ENCODE data around the gene ATAD5. TPM values are rescaled to one million over a fixed set of nuclear protein-coding genes. Genes with fewer than 3 reads are reported as not detected.

Gene ATAD5
- total RNA-seq, 1 experiment from 2014 or later: 26.0 TPM

DNA sequence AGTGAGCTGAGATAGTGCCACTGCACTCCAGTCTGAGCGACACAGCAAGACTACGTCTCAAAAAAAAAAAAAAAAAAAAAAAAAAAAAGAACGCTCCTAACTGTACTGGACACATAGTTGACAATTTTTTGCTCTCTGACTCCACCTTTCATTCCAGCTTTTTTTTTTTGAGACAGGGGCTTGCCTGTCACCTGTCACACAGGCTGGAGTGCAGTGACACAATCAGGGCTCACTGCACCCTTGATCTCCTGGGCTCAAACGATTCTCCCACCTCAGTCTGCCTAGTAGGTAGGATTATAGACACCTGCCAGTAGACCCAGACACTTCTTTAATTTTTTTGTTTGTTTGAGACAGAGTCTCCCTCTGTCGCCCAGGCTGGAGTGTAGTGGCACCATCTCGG lies 4.7 kb upstream of the ATAD5 start (continued):
- TF ChIP-seq, protein P1, sequence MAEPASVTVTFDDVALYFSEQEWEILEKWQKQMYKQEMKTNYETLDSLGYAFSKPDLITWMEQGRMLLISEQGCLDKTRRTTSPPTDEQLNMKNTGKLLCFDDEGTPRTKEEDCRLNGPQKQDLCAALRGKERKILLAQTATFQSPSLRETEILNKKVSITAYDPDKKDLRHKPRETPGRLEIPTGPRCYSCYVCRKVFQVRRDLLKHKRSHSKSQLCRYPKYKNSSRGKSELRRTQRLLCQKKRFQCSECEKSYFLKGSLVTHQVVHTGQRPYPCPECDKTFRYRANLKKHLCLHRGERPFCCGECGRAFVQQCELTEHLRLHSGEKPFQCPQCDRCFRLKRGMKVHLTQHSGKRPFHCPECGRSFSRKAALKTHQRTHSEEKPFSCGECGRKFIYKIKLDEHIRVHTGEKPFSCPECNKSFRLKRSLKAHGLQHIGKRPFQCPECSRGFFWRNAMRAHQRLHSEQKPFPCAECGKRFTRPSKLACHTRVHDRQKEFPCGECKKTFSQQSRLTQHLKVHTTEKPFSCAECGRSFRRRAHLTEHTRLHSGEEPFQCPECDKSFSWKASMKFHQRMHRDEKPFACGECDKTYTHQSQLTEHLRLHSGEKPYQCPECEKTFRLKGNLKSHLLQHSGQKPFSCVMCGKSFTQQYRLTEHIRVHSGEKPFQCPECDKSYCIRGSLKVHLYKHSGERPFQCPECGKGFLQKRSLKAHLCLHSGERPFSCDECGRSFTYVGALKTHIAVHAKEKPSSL (CRISPR knock-in tag; conservative IDR thresholded peaks at IDR 0.05): no peak
- TF ChIP-seq, protein P2, sequence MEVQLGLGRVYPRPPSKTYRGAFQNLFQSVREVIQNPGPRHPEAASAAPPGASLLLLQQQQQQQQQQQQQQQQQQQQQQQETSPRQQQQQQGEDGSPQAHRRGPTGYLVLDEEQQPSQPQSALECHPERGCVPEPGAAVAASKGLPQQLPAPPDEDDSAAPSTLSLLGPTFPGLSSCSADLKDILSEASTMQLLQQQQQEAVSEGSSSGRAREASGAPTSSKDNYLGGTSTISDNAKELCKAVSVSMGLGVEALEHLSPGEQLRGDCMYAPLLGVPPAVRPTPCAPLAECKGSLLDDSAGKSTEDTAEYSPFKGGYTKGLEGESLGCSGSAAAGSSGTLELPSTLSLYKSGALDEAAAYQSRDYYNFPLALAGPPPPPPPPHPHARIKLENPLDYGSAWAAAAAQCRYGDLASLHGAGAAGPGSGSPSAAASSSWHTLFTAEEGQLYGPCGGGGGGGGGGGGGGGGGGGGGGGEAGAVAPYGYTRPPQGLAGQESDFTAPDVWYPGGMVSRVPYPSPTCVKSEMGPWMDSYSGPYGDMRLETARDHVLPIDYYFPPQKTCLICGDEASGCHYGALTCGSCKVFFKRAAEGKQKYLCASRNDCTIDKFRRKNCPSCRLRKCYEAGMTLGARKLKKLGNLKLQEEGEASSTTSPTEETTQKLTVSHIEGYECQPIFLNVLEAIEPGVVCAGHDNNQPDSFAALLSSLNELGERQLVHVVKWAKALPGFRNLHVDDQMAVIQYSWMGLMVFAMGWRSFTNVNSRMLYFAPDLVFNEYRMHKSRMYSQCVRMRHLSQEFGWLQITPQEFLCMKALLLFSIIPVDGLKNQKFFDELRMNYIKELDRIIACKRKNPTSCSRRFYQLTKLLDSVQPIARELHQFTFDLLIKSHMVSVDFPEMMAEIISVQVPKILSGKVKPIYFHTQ (CRISPR knock-in tag; IDR thresholded peaks at IDR 0.05): no peak
- TF ChIP-seq, protein P3, sequence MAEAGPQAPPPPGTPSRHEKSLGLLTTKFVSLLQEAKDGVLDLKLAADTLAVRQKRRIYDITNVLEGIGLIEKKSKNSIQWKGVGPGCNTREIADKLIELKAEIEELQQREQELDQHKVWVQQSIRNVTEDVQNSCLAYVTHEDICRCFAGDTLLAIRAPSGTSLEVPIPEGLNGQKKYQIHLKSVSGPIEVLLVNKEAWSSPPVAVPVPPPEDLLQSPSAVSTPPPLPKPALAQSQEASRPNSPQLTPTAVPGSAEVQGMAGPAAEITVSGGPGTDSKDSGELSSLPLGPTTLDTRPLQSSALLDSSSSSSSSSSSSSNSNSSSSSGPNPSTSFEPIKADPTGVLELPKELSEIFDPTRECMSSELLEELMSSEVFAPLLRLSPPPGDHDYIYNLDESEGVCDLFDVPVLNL (CRISPR knock-in tag; IDR thresholded peaks at IDR 0.05; ENCODE audit: borderline replicate concordance, low read depth): no peak
- no peak for TF ChIP-seq JAZF1 (CRISPR knock-in tag; IDR thresholded peaks at IDR 0.05)

DNA sequence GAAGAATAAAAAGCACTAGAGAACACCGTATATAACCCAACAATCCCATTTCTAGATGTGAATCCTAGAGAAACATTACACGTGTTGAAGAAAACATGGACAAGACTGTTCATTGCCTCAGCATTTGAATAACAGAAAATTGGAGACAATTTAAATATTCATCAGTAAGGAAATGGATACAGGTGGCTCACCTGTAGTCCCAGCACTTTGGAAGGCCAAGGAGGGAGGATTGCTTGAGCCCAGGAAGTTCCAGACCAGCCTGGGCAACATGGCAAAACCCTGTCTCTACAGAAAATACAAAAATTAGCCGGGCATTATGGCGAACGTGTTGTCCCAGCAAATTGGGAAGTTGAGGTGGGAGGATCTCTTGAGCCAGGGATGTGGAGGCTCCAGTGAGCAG lies 2.7 kb upstream of the ATAD5 start:
- Mint-ChIP-seq H3K4me3 (no peak overlapping the region), H3K27ac (no peak overlapping the region; the same call in 1 of the 2 replicates), H3K4me1 (peaks cover 20% of the 10 kb centered on the region), H3K9me3 (no peaks in the 10 kb centered on the region), H3K27me3 (ENCODE audit: low read depth) (peaks cover 6% of the 10 kb centered on the region), H3K36me3 (no peaks in the 10 kb centered on the region)
- POLR2A ChIA-PET: no interaction called here
- DNase-seq (ENCODE audit: low spot score): no peak
- CTCF ChIA-PET: no interaction called here
- ATAC-seq: no peak
- TF ChIP-seq IRF2 (CRISPR knock-in tag; IDR thresholded peaks at IDR 0.05; ENCODE audit: borderline replicate concordance, low read depth) (no peak), ZNF138 (CRISPR knock-in tag; conservative IDR thresholded peaks at IDR 0.05) (no peak), FOXP1 (CRISPR knock-in tag; IDR thresholded peaks at IDR 0.05; ENCODE audit: borderline replicate concordance) (no peak), TEAD1 (CRISPR knock-in tag; IDR thresholded peaks at IDR 0.05) (no peak), MXD4 (CRISPR knock-in tag; IDR thresholded peaks at IDR 0.05; ENCODE audit: borderline replicate concordance) (no peak), HMGA2 (CRISPR knock-in tag; IDR thresholded peaks at IDR 0.05) (no peak), NR3C1 (CRISPR knock-in tag; conservative IDR thresholded peaks at IDR 0.05; ENCODE audit: low read depth) (no peak), SP1 (CRISPR knock-in tag; conservative IDR thresholded peaks at IDR 0.05) (no peak), NFYB (CRISPR knock-in tag; conservative IDR thresholded peaks at IDR 0.05; ENCODE audit: low read depth) (no peak)
- TF ChIP-seq, protein P4, sequence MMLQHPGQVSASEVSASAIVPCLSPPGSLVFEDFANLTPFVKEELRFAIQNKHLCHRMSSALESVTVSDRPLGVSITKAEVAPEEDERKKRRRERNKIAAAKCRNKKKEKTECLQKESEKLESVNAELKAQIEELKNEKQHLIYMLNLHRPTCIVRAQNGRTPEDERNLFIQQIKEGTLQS (CRISPR knock-in tag; conservative IDR thresholded peaks at IDR 0.05): no peak
- TF ChIP-seq, protein P5, sequence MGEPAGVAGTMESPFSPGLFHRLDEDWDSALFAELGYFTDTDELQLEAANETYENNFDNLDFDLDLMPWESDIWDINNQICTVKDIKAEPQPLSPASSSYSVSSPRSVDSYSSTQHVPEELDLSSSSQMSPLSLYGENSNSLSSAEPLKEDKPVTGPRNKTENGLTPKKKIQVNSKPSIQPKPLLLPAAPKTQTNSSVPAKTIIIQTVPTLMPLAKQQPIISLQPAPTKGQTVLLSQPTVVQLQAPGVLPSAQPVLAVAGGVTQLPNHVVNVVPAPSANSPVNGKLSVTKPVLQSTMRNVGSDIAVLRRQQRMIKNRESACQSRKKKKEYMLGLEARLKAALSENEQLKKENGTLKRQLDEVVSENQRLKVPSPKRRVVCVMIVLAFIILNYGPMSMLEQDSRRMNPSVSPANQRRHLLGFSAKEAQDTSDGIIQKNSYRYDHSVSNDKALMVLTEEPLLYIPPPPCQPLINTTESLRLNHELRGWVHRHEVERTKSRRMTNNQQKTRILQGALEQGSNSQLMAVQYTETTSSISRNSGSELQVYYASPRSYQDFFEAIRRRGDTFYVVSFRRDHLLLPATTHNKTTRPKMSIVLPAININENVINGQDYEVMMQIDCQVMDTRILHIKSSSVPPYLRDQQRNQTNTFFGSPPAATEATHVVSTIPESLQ (CRISPR knock-in tag; IDR thresholded peaks at IDR 0.05): no peak
- TF ChIP-seq, protein P1 (CRISPR knock-in tag; conservative IDR thresholded peaks at IDR 0.05): no peak
- TF ChIP-seq, protein P6, sequence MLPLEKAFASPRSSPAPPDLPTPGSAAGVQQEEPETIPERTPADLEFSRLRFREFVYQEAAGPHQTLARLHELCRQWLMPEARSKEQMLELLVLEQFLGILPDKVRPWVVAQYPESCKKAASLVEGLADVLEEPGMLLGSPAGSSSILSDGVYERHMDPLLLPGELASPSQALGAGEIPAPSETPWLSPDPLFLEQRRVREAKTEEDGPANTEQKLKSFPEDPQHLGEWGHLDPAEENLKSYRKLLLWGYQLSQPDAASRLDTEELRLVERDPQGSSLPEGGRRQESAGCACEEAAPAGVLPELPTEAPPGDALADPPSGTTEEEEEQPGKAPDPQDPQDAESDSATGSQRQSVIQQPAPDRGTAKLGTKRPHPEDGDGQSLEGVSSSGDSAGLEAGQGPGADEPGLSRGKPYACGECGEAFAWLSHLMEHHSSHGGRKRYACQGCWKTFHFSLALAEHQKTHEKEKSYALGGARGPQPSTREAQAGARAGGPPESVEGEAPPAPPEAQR (CRISPR knock-in tag; IDR thresholded peaks at IDR 0.05): no peak
- TF ChIP-seq, protein P7, sequence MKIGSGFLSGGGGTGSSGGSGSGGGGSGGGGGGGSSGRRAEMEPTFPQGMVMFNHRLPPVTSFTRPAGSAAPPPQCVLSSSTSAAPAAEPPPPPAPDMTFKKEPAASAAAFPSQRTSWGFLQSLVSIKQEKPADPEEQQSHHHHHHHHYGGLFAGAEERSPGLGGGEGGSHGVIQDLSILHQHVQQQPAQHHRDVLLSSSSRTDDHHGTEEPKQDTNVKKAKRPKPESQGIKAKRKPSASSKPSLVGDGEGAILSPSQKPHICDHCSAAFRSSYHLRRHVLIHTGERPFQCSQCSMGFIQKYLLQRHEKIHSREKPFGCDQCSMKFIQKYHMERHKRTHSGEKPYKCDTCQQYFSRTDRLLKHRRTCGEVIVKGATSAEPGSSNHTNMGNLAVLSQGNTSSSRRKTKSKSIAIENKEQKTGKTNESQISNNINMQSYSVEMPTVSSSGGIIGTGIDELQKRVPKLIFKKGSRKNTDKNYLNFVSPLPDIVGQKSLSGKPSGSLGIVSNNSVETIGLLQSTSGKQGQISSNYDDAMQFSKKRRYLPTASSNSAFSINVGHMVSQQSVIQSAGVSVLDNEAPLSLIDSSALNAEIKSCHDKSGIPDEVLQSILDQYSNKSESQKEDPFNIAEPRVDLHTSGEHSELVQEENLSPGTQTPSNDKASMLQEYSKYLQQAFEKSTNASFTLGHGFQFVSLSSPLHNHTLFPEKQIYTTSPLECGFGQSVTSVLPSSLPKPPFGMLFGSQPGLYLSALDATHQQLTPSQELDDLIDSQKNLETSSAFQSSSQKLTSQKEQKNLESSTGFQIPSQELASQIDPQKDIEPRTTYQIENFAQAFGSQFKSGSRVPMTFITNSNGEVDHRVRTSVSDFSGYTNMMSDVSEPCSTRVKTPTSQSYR (CRISPR knock-in tag; IDR thresholded peaks at IDR 0.05): no peak
